Mesothelial cell of epicardium (in vitro differentiated cells): ENCODE results near the gene THUMPD1. TPM values are rescaled to one million over a fixed set of nuclear protein-coding genes. Genes with fewer than 3 reads are reported as not detected.
"Not testable (repeated sequence)": the region's sequence is repeated elsewhere in the genome, so short reads cannot be mapped to it uniquely, and the experiment has no call there.

Experiments used
- DNase-seq, 2 experiments: peaks; one replicate each; pipeline ENCODE4 v3.0.0; 2021; ENCODE audit warnings: low spot score in 2 of 2; ENCODE audit not compliant: unreplicated experiment in 2 of 2
- H3K27ac Mint-ChIP-seq: 2 replicates; pipeline ENCODE4 v1.8.0; 2021; ENCODE audit warnings: mixed read lengths
- H3K27me3 Mint-ChIP-seq: 2 replicates; pipeline ENCODE4 v1.8.0; 2021; ENCODE audit warnings: low read depth, mixed read lengths
- H3K36me3 Mint-ChIP-seq: 2 replicates; pipeline ENCODE4 v1.8.0; 2021; ENCODE audit warnings: mixed read lengths
- H3K4me1 Mint-ChIP-seq: 2 replicates; pipeline ENCODE4 v1.8.0; 2021; ENCODE audit warnings: mixed read lengths
- H3K4me3 Mint-ChIP-seq: 2 replicates; pipeline ENCODE4 v1.8.0; 2021; ENCODE audit warnings: mild to moderate bottlenecking, moderate library complexity, mixed read lengths
- H3K9me3 Mint-ChIP-seq: 2 replicates; pipeline ENCODE4 v1.8.0; 2021; ENCODE audit warnings: mixed read lengths
- CTCF ChIP-seq: fragments of 200-600 bp; sonication (generic); IDR thresholded peaks from one replicate; pipeline ENCODE4 v1.5.0; 2021; ENCODE audit warnings: antibody characterized with exemption; ENCODE audit not compliant: unreplicated experiment
- total RNA-seq: library from RNA; stranded (reverse); gene quantifications from 3 replicates; pipeline ENCODE4 v1.2.1, GENCODE V29; 2021

Gene THUMPD1
- total RNA-seq, 1 donor from 2014 or later = 35.5 TPM

- no peaks in the 10 kb centered on the region for H3K27me3 Mint-ChIP-seq
- no peak for DNase-seq
- peaks cover 7% of the 10 kb centered on the region for H3K4me1 Mint-ChIP-seq
- no peak for TF ChIP-seq CTCF
- H3K27ac Mint-ChIP-seq = no peak overlapping the region
- no peaks in the 10 kb centered on the region for H3K9me3 Mint-ChIP-seq
- peaks cover 30% of the 10 kb centered on the region for H3K36me3 Mint-ChIP-seq
- no peak overlapping the region for H3K4me3 Mint-ChIP-seq
Measured at GRCh38 chr16:20727181-20727580, 14.4 kb downstream of the THUMPD1 start.

DNA sequence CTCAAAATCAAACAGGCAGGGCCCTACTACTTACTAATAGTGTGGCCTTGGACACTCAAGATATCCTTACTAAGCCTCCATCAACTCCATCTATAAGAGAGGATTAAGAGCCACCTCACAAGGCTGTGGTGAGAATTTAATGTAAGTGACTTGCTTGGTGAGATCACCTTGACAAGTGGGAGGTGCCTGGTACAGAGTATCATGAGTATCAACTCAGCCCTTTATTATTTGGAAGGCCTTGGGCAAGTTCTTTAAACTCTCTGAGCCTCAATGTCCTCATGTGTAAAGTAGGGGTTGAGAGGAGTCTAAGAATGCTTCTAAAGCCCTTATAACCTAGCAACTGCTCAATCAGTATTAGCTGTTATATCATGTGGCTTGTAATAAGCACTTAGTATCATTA is 15.0 kb downstream of the THUMPD1 start:
- Mint-ChIP-seq H3K27ac (no peak overlapping the region), H3K9me3 (no peaks in the 10 kb centered on the region), H3K4me3 (no peak overlapping the region), H3K36me3 (peaks cover 30% of the 10 kb centered on the region), H3K4me1 (peaks cover 7% of the 10 kb centered on the region), H3K27me3 (no peaks in the 10 kb centered on the region)
- DNase-seq = no peak
- TF ChIP-seq CTCF = no peak

DNA sequence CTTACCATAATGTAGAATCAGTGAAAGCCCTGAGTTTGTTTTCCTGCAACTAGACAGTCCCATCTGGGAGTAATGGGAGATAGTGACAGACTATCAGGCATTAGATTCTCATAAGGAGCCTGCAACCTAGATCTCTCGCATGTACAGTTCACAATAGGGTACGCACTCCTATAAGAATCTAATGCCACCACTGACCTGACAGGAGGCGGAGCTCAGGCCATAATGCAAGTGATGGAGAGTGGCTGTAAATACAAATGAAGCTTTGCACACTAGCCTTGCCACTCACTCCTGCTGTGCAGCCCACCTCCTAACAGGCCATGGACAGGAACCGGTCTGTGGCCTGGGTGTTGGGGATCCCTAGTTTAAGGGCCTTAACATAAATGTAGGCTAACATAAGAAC is 21.4 kb downstream of the THUMPD1 start:
- no peak for DNase-seq
- no peak for TF ChIP-seq CTCF
- no peaks in the 10 kb centered on the region for H3K4me1 Mint-ChIP-seq
- no peak overlapping the region for H3K27ac Mint-ChIP-seq
- H3K36me3 Mint-ChIP-seq = peaks cover 31% of the 10 kb centered on the region
- peaks cover 5% of the 10 kb centered on the region for H3K9me3 Mint-ChIP-seq
- H3K4me3 Mint-ChIP-seq = no peak overlapping the region
- no peaks in the 10 kb centered on the region for H3K27me3 Mint-ChIP-seq

GRCh38 chr16:20717718-20718117 is 23.9 kb downstream of the THUMPD1 start:
- not testable (repeated sequence) for H3K27ac Mint-ChIP-seq, H3K4me1 Mint-ChIP-seq, DNase-seq, H3K4me3 Mint-ChIP-seq, H3K27me3 Mint-ChIP-seq
- Mint-ChIP-seq H3K9me3 (peaks cover 13% of the 10 kb centered on the region), H3K36me3 (peaks cover 41% of the 10 kb centered on the region)

GRCh38 chr16:20711277-20711911 is 30.2 kb downstream of the THUMPD1 start:
- Mint-ChIP-seq H3K27ac (no peak overlapping the region), H3K4me1 (no peaks in the 10 kb centered on the region), H3K4me3 (no peak overlapping the region), H3K36me3 (peaks cover 50% of the 10 kb centered on the region), H3K9me3 (peaks cover 13% of the 10 kb centered on the region), H3K27me3 (no peaks in the 10 kb centered on the region)
- DNase-seq = no peak
- no peak for TF ChIP-seq CTCF

GRCh38 chr16:20708129-20708528 is 33.5 kb downstream of the THUMPD1 start:
- H3K4me3 Mint-ChIP-seq, H3K4me1 Mint-ChIP-seq, DNase-seq, H3K27ac Mint-ChIP-seq, H3K27me3 Mint-ChIP-seq: not testable (repeated sequence)
- Mint-ChIP-seq H3K9me3 (peaks cover 14% of the 10 kb centered on the region), H3K36me3 (peaks cover 49% of the 10 kb centered on the region)

GRCh38 chr16:20707461-20707860 is 34.2 kb downstream of the THUMPD1 start:
- no peak overlapping the region for H3K4me3 Mint-ChIP-seq

DNA sequence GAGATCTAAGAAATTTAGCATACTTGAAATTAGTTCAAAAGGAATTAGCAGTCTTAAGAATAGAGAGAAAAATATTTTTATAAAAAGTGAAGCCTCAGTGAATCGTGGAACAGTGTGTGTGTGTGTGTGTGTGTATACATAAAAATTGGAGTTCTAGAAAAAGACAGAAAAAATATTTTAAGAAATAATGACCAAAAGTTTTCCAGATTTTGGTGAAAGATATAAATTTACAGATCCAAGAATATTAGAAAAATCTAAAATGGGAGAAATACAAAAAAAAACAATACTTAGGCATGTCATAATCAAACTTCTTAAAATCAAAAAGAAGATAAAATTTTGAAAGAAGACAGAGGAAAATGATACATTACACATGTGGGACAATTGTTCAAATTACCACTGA is 35.6 kb downstream of the THUMPD1 start:
- not testable (repeated sequence) for DNase-seq, H3K27me3 Mint-ChIP-seq, H3K27ac Mint-ChIP-seq, H3K4me3 Mint-ChIP-seq, H3K4me1 Mint-ChIP-seq
- peaks cover 23% of the 10 kb centered on the region for H3K9me3 Mint-ChIP-seq
- peaks cover 59% of the 10 kb centered on the region for H3K36me3 Mint-ChIP-seq

More at GRCh38 chr16:20707461-20707860, 34.2 kb downstream of the THUMPD1 start:
- TF ChIP-seq CTCF = no peak
- no peaks in the 10 kb centered on the region for H3K27me3 Mint-ChIP-seq
- H3K9me3 Mint-ChIP-seq = peaks cover 19% of the 10 kb centered on the region
- no peak for DNase-seq
- no peaks in the 10 kb centered on the region for H3K4me1 Mint-ChIP-seq
- peaks cover 55% of the 10 kb centered on the region for H3K36me3 Mint-ChIP-seq
- no peak overlapping the region for H3K27ac Mint-ChIP-seq
